ENCODE data around the gene RNF175.

RNF175 gene

GRCh38 chr4:153791746-153792617 is 32.2 kb upstream of the RNF175 start:
- H2AFZ ChIP-seq (ENCODE audit: low read depth, low read length, severe bottlenecking): no peak overlapping the region

GRCh38 chr4:153790962-153791551 is 31.2 kb upstream of the RNF175 start:
- Histone ChIP-seq H3K9ac (ENCODE audit: low read length) (no peak overlapping the region), H3F3A (ENCODE audit: insufficient read depth) (no peaks in the 10 kb centered on the region), H4K20me1 (ENCODE audit: low read depth, low read length) (no peaks in the 10 kb centered on the region), H3K4me3 (ENCODE audit: insufficient read depth, low read length, poor library complexity, severe bottlenecking) (no peak overlapping the region), H3K4me2 (ENCODE audit: low read depth, low read length, poor library complexity, severe bottlenecking) (no peak overlapping the region), H3K9me2 (replicated peaks; ENCODE audit: insufficient read depth, low read length) (no peaks in the 10 kb centered on the region), H2AFZ (ENCODE audit: low read depth, low read length, severe bottlenecking) (no peak overlapping the region), H3K79me2 (ENCODE audit: insufficient read depth, low read length) (no peaks in the 10 kb centered on the region), H3K9me3 (ENCODE audit: insufficient read depth, low read length) (no peaks in the 10 kb centered on the region), H3K36me3 (ENCODE audit: low read length) (no peaks in the 10 kb centered on the region), H3K27ac (ENCODE audit: low read depth, low read length) (no peak overlapping the region), H3K27me3 (ENCODE audit: low read length) (no peaks in the 10 kb centered on the region)
- no peak for TF ChIP-seq EZH2phosphoT487 (conservative IDR thresholded peaks at IDR 0.05; ENCODE audit: low read length)
- TF ChIP-seq, protein P1, sequence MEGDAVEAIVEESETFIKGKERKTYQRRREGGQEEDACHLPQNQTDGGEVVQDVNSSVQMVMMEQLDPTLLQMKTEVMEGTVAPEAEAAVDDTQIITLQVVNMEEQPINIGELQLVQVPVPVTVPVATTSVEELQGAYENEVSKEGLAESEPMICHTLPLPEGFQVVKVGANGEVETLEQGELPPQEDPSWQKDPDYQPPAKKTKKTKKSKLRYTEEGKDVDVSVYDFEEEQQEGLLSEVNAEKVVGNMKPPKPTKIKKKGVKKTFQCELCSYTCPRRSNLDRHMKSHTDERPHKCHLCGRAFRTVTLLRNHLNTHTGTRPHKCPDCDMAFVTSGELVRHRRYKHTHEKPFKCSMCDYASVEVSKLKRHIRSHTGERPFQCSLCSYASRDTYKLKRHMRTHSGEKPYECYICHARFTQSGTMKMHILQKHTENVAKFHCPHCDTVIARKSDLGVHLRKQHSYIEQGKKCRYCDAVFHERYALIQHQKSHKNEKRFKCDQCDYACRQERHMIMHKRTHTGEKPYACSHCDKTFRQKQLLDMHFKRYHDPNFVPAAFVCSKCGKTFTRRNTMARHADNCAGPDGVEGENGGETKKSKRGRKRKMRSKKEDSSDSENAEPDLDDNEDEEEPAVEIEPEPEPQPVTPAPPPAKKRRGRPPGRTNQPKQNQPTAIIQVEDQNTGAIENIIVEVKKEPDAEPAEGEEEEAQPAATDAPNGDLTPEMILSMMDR (IDR thresholded peaks at IDR 0.05; ENCODE audit: insufficient read depth, low read length, poor library complexity, severe bottlenecking): no peak

More at GRCh38 chr4:153791746-153792617, 32.2 kb upstream of the RNF175 start:
- Histone ChIP-seq H3K4me2 (ENCODE audit: low read depth, low read length, poor library complexity, severe bottlenecking) (no peak overlapping the region), H3F3A (ENCODE audit: insufficient read depth) (no peaks in the 10 kb centered on the region), H3K4me3 (ENCODE audit: insufficient read depth, low read length, poor library complexity, severe bottlenecking) (no peak overlapping the region), H4K20me1 (ENCODE audit: low read depth, low read length) (no peaks in the 10 kb centered on the region), H3K27ac (ENCODE audit: low read depth, low read length) (no peak overlapping the region), H3K9ac (ENCODE audit: low read length) (no peak overlapping the region), H3K27me3 (ENCODE audit: low read length) (no peaks in the 10 kb centered on the region), H3K36me3 (ENCODE audit: low read length) (no peaks in the 10 kb centered on the region), H3K9me2 (replicated peaks; ENCODE audit: insufficient read depth, low read length) (no peaks in the 10 kb centered on the region), H3K79me2 (ENCODE audit: insufficient read depth, low read length) (no peaks in the 10 kb centered on the region), H3K9me3 (ENCODE audit: insufficient read depth, low read length) (no peaks in the 10 kb centered on the region)
- no peak for TF ChIP-seq EZH2phosphoT487 (conservative IDR thresholded peaks at IDR 0.05; ENCODE audit: low read length)
- TF ChIP-seq, protein P1 (IDR thresholded peaks at IDR 0.05; ENCODE audit: insufficient read depth, low read length, poor library complexity, severe bottlenecking): no peak

GRCh38 chr4:153790500-153790865 is 30.7 kb upstream of the RNF175 start:
- Histone ChIP-seq H2AFZ (ENCODE audit: low read depth, low read length, severe bottlenecking) (no peak overlapping the region), H3F3A (ENCODE audit: insufficient read depth) (no peaks in the 10 kb centered on the region), H3K4me2 (ENCODE audit: low read depth, low read length, poor library complexity, severe bottlenecking) (no peak overlapping the region), H3K79me2 (ENCODE audit: insufficient read depth, low read length) (no peaks in the 10 kb centered on the region), H3K9me3 (ENCODE audit: insufficient read depth, low read length) (no peaks in the 10 kb centered on the region), H3K9ac (ENCODE audit: low read length) (no peak overlapping the region), H4K20me1 (ENCODE audit: low read depth, low read length) (no peaks in the 10 kb centered on the region), H3K9me2 (replicated peaks; ENCODE audit: insufficient read depth, low read length) (no peaks in the 10 kb centered on the region), H3K27me3 (ENCODE audit: low read length) (no peaks in the 10 kb centered on the region), H3K27ac (ENCODE audit: low read depth, low read length) (no peak overlapping the region), H3K36me3 (ENCODE audit: low read length) (no peaks in the 10 kb centered on the region), H3K4me3 (ENCODE audit: insufficient read depth, low read length, poor library complexity, severe bottlenecking) (no peak overlapping the region)
- TF ChIP-seq EZH2phosphoT487 (conservative IDR thresholded peaks at IDR 0.05; ENCODE audit: low read length): no peak
- TF ChIP-seq, protein P1 (IDR thresholded peaks at IDR 0.05; ENCODE audit: insufficient read depth, low read length, poor library complexity, severe bottlenecking): no peak

All from SU-DHL-6 (cell line).